Ovary (tissue), 3 donors: ENCODE results near the gene DCN.

ENCODE experiments used
- CTCF ChIP-seq, 3 donors: fragments of 450-650 bp in 2 of 3; fragments of 200-600 bp in 1 of 3; IDR thresholded peaks; one replicate each; pipeline versions ENCODE4 v1.5.1 to v1.8.0; 2016 to 2022; ENCODE audit warnings: antibody characterized with exemption in 3 of 3, mild to moderate bottlenecking in 1 of 3
- POLR2A ChIP-seq: fragments of 450-650 bp; IDR thresholded peaks from one replicate; pipeline ENCODE4 v1.6.1; 2017; ENCODE audit warnings: antibody characterized with exemption, mild to moderate bottlenecking, moderate library complexity
- donor health status: DM: no; HTN: no; CAD: no.

GRCh38 chr12:91178781-91179180 lies 3.8 kb downstream of the DCN start:
- TF ChIP-seq POLR2A (no peak), CTCF (IDR thresholded peaks at IDR 0.05) (no peak)
